HTERT RPE-1 (cell line): Measurements from ENCODE around the gene ALDH1B1.

Source experiments
- in situ Hi-C: fragments of 300-500 bp; cut with MboI; formaldehyde crosslinking; loops from 4 replicates; pipeline ENCODE4 v1.14.3; 2020; ENCODE audit warnings: low sequenced_read_pairs

Gene ALDH1B1

GRCh38 chr9:38392235-38393127 is at the start of gene ALDH1B1:
Gene ALDH1B1 (plus strand): TSS chr9:38392702. CDS start chr9:38395749, 3,047 bp downstream.
- in situ Hi-C loops: no loop called here

GRCh38 chr9:38343037-38343436 is 49.5 kb upstream of the ALDH1B1 start:
- in situ Hi-C loops: no loop called here

DNA sequence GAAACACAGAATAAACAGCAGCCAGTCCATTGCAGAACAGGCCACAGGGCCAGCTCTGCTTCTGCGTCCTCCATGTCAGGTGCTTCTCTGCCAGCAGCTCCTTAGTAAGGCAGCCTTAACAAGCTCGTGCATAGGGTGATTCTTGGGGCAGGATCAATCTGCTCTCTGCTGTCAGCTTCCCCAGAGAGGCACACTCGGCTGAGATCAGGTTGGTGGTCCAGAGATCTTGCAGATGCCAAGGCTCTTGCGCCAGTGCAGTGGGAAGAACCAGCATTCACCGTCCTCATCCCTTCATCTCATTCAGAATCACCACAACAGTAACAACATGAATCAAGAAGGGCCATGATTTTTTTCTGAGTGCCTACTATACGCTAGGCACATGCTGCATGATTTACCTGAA is 49.0 kb upstream of the ALDH1B1 start:
- in situ Hi-C loops: no loop called here

GRCh38 chr9:38344566-38345324 is 47.8 kb upstream of the ALDH1B1 start:
- in situ Hi-C loops: no loop called here

GRCh38 chr9:38345851-38346755 is 46.4 kb upstream of the ALDH1B1 start:
- in situ Hi-C loops: no loop called here

- in situ Hi-C loops: no loop called here
These were observed 45.7 kb upstream of the ALDH1B1 start for GRCh38 chr9:38346811-38347210.

GRCh38 chr9:38347271-38347671 is 45.2 kb upstream of the ALDH1B1 start:
- in situ Hi-C loops: no loop called here

DNA sequence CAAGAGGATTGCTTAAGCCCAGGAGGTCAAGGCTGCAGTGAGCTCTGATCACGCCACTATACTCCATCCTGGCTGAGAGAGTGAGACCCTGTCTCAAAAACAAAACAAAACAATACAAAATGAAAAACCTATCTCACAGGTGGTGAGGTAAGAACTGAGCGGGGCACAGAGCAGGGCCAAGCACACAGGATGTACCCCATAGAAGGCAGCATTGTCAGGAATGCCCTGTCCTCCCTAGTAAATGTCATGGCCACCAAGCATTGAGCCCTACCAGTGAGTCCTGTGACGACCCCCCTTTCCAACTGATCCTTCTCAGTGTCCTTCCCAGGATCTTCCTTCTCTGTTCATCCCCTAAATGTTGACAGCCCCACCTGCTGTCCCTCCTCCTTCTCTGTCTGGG is 44.6 kb upstream of the ALDH1B1 start:
- in situ Hi-C loops: no loop called here

DNA sequence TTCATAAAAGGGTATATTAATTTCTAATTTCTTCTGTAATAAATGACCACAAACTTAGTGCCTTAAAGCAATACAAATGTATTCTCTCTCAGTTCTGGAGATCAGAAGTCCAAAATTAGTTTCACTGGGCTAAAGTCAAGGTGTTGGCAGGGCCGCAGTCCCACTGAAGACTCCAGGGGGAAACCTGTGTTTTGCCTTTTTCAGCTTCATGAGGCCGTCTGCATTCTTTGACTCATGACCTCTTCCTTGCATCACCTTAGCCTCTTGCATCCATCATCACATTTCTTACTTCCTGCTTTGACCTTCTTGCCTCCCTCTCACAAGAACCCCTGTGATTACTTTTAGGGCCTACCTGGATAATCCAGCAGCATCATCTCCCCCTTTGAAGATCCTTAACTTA is 42.0 kb upstream of the ALDH1B1 start:
- in situ Hi-C loops: no loop called here

DNA sequence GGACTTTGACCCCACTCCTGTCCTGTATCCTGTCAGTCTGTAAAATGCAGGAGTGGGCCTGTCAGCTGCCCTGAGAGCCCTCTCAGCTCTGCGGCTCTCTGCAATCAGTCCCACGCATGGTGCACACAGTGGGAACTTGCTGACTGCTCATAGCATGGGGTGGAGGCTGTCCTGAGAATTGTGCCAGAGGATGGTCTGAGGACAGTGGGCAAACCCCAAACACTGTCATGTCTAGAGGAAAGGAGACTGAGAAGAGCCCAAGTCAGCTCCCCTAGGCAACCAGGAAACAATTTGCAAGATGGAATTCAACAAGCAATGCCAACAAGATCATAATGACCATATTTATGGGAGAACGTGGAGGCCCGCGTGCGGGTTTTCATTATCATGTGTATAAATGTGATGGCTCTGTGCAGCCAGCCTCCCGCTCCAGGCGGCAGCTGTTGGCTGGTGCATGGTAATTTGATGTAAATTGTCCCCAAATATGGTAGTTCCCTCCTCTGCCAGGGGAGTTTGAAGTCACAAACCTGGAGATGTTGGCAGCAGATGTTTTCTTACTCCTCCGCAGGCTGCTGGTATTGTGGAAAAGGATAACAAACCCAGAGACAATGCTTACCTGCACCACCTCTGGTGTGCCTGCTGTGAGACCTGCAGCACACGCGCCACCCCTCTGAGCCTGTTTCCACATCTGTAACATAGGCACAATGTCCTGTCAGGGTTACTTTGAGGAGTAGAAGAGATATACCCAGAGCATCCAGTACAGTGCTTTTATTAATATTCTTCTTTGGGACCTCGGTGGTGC is 39.8 kb upstream of the ALDH1B1 start:
- in situ Hi-C loops: no loop called here

DNA sequence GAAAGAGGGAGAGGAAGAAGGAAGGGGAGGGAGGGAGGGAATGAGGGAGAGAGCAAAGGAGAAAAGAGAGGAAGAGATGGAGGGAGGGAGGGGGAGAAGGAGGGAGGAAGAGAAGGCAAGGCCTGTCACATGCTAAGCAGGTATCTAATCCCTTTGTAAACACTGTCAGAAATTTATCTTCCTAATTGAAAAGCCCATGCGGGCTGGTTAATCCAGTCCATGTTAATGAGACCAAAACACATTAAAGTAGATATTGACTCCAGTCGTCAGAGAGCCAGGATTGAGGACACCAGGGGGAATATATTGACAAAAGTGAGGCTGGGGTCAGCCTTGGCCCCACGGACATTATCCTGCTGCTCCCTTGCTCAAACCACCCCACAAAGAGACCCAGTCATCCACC is 37.4 kb upstream of the ALDH1B1 start:
- in situ Hi-C loops: no loop called here

GRCh38 chr9:38355517-38356120 is 36.9 kb upstream of the ALDH1B1 start:
- in situ Hi-C loops: no loop called here

GRCh38 chr9:38356851-38357250 is 35.7 kb upstream of the ALDH1B1 start:
- in situ Hi-C loops: no loop called here

- in situ Hi-C loops: no loop called here
These were observed 35.0 kb upstream of the ALDH1B1 start for GRCh38 chr9:38357350-38358114.

DNA sequence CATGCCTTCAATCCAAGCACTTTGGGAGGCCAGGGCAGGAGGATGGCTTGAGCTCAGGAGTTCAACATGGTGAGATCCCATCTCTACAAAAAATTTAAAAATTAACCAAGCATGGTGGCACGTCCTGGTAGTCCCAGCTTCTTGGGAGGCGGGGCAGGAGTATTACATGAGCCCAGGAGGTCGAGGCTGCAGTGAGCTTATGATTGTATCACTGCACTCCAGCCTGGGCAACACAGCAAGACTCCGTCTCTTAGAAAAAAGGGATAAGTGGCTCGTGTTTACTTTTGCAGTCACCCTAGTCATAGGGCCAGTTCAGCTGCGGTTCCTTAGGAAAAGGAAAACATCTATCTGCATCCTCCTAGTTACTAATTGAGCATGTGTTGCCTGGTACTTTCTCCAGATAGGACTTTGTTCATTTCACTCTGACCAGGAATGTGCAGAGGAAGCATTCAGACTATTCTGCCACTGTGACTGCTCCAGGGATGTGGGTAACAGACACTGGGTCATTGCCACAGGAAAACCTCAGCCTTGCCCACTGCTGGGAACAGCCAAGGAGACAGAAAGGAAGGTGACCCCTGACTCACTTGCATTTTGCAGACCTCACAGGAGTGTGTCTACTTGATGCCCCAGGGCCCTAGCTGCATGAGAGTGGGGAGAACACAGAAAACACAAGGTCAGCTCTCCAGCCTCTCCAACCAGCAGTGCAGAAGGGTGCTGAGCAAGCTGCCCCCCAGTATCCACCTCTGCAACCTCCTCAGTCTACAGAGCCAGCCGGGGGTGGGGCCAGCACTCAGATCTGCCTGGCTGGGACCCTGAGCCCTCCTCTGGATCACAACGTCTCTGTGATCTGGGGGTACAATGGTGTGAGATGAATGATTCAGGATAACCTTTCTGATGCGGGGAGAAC is 33.9 kb upstream of the ALDH1B1 start:
- in situ Hi-C loops: no loop called here

- in situ Hi-C loops: no loop called here
These were observed 33.2 kb upstream of the ALDH1B1 start for GRCh38 chr9:38359297-38359653.

- in situ Hi-C loops: no loop called here
These were observed 32.7 kb upstream of the ALDH1B1 start for GRCh38 chr9:38359689-38360385.
